H1 (cell line): ENCODE measurements around the gene GPALPP1.

Experiments used
- EP300 ChIP-seq, 2 experiments: IDR thresholded peaks; 1 replicate in 1 of 2; 2 replicates in 1 of 2; pipeline ENCODE4 v1.6.1; 2011 to 2012; ENCODE audit warnings: low read depth in 2 of 2, low read length in 2 of 2, mild to moderate bottlenecking in 2 of 2, borderline replicate concordance in 1 of 2, inconsistent platforms in 1 of 2, moderate library complexity in 1 of 2
- EZH2 ChIP-seq: fragments of 200-600 bp; sonication (generic); IDR thresholded peaks from 2 replicates; pipeline ENCODE4 v1.7.1; 2012; ENCODE audit warnings: low read depth, mild to moderate bottlenecking, moderate library complexity, low read length, inconsistent platforms; ENCODE audit not compliant: severe bottlenecking
- JUN ChIP-seq: IDR thresholded peaks from 2 replicates; pipeline ENCODE4 v1.6.1; 2011; ENCODE audit warnings: low read depth, mild to moderate bottlenecking, improper control_type of control experiment, low read length
- NANOG ChIP-seq: IDR thresholded peaks from 2 replicates; pipeline ENCODE4 v1.6.1; 2011; ENCODE audit warnings: low read length, low read depth, mild to moderate bottlenecking, inconsistent platforms; ENCODE audit not compliant: insufficient read depth, poor library complexity, severe bottlenecking
- POLR2A ChIP-seq, 2 experiments: IDR thresholded peaks; 1 replicate in 1 of 2; 2 replicates in 1 of 2; pipeline ENCODE4 v1.6.1; 2011; ENCODE audit warnings: low read depth in 2 of 2, low read length in 2 of 2, mild to moderate bottlenecking in 2 of 2; ENCODE audit errors: control extremely low read depth in 1 of 2
- POLR2AphosphoS5 ChIP-seq: IDR thresholded peaks from 2 replicates; pipeline ENCODE4 v1.6.1; 2011; ENCODE audit warnings: low read depth, low read length
- RFX5 ChIP-seq: IDR thresholded peaks from 2 replicates; pipeline ENCODE4 v1.6.1; 2011; ENCODE audit warnings: low read depth, low read length, improper control_type of control experiment, borderline replicate concordance
- TCF12 ChIP-seq: IDR thresholded peaks from 2 replicates; pipeline ENCODE4 v1.6.1; 2011; ENCODE audit warnings: low read depth, mild to moderate bottlenecking, low read length
- YY1 ChIP-seq: IDR thresholded peaks from 2 replicates; pipeline ENCODE4 v1.6.1; 2011; ENCODE audit warnings: low read depth, mild to moderate bottlenecking, low read length
- TF ChIP-seq, protein P1 (sequence below): IDR thresholded peaks from 2 replicates; pipeline ENCODE4 v1.6.1; 2011; ENCODE audit warnings: low read depth, mild to moderate bottlenecking, low read length; ENCODE audit not compliant: insufficient read depth
- TF ChIP-seq, protein P2 (sequence below), 3 experiments: IDR thresholded peaks; 1 replicate in 2 of 3; 2 replicates in 1 of 3; pipeline versions ENCODE4 v1.5.1 to v1.6.1; 2011; ENCODE audit warnings: low read length in 3 of 3, mild to moderate bottlenecking in 3 of 3, inconsistent platforms in 2 of 3, low read depth in 1 of 3, moderate library complexity in 1 of 3; ENCODE audit not compliant: insufficient read depth in 1 of 3; ENCODE audit errors: control extremely low read depth in 1 of 3
- TF ChIP-seq, protein P3 (sequence below): IDR thresholded peaks from 2 replicates; pipeline ENCODE4 v1.6.1; 2011; ENCODE audit warnings: low read length, improper control_type of control experiment
- TF ChIP-seq, protein P4 (sequence below): IDR thresholded peaks from 2 replicates; pipeline ENCODE4 v1.6.1; 2012; ENCODE audit warnings: inconsistent platforms

DNA sequence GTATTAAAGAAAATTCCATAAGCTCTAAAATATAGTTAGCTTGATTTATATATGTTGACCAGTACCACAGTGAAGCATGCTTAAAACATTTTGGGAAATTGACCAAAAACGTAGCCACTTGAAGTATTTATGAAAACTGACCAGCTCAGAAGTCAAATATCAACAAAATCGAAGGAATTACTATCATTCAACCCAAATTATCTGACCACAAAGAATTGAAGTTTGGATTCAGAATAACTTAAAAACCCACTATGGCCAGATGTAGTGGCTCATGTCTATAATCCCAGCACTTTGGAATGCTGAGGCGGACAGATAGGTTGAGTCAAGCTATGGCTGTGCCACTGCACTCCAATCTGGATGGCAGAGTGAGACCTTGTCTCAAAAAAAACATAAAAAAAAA, 31.9 kb downstream of the GPALPP1 start:
- TF ChIP-seq, protein P1, sequence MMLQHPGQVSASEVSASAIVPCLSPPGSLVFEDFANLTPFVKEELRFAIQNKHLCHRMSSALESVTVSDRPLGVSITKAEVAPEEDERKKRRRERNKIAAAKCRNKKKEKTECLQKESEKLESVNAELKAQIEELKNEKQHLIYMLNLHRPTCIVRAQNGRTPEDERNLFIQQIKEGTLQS = no peak
- TF ChIP-seq EP300 (IDR thresholded peaks at IDR 0.05; ENCODE audit: borderline replicate concordance in 1 of 2, low read depth in 2 of 2, low read length in 2 of 2) (no peak), TCF12 (no peak), RFX5 (no peak), EZH2 (no peak), YY1 (no peak), POLR2AphosphoS5 (no peak), NANOG (no peak), JUN (no peak), POLR2A (IDR thresholded peaks at IDR 0.05; ENCODE audit: control extremely low read depth in 1 of 2, low read depth in 2 of 2, low read length in 2 of 2) (no peak)
- TF ChIP-seq, protein P2, sequence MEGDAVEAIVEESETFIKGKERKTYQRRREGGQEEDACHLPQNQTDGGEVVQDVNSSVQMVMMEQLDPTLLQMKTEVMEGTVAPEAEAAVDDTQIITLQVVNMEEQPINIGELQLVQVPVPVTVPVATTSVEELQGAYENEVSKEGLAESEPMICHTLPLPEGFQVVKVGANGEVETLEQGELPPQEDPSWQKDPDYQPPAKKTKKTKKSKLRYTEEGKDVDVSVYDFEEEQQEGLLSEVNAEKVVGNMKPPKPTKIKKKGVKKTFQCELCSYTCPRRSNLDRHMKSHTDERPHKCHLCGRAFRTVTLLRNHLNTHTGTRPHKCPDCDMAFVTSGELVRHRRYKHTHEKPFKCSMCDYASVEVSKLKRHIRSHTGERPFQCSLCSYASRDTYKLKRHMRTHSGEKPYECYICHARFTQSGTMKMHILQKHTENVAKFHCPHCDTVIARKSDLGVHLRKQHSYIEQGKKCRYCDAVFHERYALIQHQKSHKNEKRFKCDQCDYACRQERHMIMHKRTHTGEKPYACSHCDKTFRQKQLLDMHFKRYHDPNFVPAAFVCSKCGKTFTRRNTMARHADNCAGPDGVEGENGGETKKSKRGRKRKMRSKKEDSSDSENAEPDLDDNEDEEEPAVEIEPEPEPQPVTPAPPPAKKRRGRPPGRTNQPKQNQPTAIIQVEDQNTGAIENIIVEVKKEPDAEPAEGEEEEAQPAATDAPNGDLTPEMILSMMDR (IDR thresholded peaks at IDR 0.05; ENCODE audit: control extremely low read depth in 1 of 3, insufficient read depth in 1 of 3, low read depth in 1 of 3, low read length in 3 of 3) = no peak
- TF ChIP-seq, protein P3, sequence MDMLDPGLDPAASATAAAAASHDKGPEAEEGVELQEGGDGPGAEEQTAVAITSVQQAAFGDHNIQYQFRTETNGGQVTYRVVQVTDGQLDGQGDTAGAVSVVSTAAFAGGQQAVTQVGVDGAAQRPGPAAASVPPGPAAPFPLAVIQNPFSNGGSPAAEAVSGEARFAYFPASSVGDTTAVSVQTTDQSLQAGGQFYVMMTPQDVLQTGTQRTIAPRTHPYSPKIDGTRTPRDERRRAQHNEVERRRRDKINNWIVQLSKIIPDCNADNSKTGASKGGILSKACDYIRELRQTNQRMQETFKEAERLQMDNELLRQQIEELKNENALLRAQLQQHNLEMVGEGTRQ = no peak
- TF ChIP-seq, protein P4, sequence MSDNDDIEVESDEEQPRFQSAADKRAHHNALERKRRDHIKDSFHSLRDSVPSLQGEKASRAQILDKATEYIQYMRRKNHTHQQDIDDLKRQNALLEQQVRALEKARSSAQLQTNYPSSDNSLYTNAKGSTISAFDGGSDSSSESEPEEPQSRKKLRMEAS = no peak
